OCI-M2 (cell line): ENCODE measurements around the gene CNTNAP2.
A peak's percentile ranks its signal among the peaks of the same experiment; 100 is the strongest.

Experiments
- DNase-seq: peaks from one replicate; lab custom pipeline; 2025; ENCODE audit not compliant: unreplicated experiment; lab: John Stamatoyannopoulos, UW

CNTNAP2 gene

GRCh38 chr7:146285418-146285817 is 168.8 kb downstream of the CNTNAP2 start:
- DNase-seq: no peak

- no peak for DNase-seq
Measured at GRCh38 chr7:146290746-146291145, 174.1 kb downstream of the CNTNAP2 start.

DNA sequence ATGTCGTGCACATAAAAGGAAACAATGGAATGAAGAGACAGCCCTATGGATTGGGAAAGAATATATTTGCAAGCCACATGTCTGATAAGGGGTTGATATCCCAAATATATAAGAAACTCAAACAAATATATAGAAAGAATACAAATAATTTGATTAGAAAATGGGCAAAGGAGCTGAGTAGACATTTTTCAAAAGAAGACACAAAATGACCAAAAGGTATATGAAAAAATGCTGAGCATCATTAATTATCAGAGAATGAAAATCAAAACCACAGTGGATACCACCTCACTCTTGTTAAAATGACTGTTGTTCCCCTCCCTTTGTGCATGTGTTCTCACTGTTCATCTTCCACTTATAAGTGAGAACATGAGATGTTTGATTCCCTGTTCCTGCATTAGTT is 175.3 kb downstream of the CNTNAP2 start:
- DNase-seq: no peak

DNA sequence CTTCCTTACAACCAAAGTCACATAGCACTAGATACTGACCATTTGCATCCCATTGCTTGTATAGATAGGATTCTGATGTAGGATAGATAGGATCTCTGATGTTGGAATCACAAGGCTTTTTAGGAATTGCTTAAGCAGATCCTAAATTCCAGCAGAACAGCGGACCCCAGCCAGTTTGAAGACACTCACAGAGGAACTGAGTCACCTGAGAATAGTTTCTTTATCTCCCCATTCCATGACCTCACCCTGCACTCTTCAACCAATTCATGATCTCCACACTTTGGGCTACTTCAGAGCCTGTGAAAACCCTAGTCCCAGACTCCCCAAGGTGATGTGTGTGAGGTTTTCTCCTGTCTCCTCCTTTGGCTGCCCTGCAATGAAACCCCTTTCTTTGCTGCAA is 179.4 kb downstream of the CNTNAP2 start:
- no peak for DNase-seq

DNA sequence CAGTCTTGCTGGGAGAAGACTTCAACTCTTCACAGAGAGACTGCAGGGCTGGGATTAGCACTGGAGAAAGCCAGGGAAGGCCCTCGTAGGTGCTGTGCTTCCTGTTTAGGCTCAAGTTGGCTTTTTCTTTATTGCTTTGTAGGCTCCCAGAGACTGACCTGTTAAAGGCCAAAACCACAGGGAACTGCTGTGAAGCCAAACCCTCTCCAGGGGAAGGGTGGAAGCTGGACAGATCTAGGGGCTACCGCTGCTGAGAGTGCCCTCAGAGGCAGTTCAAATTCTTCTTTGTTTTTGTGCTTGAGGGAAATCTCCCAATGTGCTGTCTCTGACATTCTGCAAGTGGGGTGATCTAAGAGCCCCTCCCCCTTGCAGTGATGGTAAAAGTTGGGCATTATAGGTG is 198.4 kb downstream of the CNTNAP2 start:
- DNase-seq: no peak

DNA sequence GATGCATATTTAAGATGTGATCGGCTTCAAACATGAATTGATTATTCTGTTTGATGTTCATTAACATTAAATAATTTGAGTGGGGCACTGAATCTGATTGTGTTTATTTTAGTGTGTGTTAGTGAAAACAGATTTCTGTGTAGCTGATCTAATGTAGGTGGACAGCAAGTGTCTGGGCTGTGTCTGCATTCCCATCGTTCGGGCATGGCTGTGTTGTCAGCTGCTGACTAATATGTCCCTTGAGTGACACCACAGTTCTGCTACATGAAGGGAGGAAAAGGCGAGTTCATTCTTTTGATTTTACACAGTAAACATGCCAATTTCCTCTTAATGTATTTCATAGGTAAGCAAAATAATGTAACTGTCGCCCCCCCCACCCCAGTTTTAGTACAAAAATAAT is 203.0 kb downstream of the CNTNAP2 start:
- DNase-seq: no peak

- no peak for DNase-seq
Measured at GRCh38 chr7:146321301-146321700, 204.7 kb downstream of the CNTNAP2 start.

DNA sequence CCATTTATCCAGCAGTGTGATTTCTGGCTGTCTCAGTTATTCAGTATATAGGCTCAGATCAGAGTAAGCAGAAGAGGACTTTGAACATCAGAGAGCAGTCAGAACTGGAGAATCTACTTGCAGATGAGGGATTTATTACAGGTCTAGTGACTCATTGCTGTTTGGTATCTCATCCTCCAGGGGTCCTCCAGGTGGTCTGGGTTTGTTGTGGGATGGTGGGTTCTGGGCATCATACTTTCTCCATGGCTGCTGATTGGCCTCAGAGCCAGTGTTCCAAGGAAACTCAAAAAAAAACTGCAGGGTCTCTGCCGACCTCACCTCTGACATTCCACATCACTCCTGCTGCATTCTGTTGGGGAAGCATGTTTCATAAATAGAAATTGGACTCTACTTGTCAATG is 214.8 kb downstream of the CNTNAP2 start:
- DNase-seq: no peak

- DNase-seq: peak; percentile 87
Measured at GRCh38 chr7:146345251-146345650, 228.7 kb downstream of the CNTNAP2 start.

DNA sequence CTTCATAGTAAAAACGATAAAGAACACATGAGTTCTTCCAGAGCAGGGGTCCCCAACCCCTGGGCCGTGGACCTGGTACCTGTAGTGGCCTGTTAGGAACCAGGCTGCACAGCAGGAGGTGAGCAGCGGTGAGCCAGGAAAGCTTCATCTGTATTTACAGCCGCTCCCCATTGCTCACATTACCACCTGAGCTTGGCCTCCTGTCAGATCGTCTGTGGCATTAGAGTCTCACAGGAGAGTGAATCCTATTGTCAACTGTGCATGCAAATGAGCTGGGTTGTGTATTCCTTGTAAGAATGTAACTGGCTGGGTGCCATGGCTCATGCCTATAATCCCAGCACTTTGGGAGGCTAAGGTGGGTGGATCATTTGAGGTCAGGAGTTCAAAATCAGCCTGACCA is 229.5 kb downstream of the CNTNAP2 start:
- no peak for DNase-seq

DNA sequence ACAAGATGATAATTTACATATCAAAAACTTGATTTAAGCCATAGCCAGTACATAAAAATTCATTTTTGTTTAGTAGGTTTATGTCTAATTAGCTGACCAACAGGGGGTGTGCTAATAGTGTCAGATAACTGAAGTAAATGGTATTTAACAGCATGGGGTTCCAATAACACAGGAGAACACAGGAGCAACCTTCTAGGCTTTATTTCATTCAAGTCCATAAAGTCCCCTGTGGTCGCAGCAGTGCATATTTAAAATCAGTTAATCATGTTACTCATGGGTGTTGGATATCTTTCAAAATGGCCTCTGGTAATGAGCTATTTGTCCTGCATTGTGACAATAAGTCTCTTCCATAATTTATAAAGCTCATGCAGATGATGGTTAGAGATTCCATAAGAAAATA is 238.6 kb downstream of the CNTNAP2 start:
- DNase-seq: no peak

DNA sequence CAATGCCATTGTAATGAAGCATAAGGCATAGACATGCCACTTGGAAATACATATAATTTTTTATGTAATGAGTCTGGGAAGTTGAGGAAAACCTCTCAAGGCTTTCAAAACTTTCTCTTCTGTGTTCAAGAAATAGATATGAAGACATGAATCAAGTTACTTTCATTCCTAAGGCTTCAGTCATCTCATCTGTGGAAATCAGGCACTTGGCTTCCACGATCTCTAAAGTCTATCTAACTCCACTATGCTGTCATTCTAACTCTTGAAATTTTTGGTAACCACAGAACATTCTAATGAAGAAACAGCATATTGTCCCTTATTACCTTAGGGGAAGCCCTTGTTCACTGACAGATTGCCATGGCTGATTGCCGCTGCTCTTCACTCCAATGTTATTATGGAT is 242.6 kb downstream of the CNTNAP2 start:
- no peak for DNase-seq

- no peak for DNase-seq
Measured at GRCh38 chr7:146366938-146367337, 250.3 kb downstream of the CNTNAP2 start.

DNA sequence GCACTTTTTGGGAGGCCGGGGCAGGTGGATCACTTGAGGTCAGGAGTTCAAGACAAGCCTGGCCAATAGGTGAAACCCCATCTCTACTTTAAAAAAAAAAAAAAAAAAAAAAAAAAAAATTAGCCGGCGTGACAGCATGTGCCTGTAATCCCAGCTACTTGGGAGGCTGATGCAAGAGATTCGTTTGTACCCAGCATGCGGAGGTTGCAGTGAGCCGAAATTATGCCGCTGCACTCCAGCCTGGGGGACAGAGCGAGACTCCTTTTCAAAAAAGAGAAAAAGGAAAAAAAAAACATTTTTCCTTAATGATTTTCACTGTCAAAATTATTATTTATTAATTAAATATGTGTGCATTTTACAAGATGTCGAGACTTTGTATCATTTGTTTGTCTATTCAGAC is 253.6 kb downstream of the CNTNAP2 start:
- DNase-seq: no peak

DNA sequence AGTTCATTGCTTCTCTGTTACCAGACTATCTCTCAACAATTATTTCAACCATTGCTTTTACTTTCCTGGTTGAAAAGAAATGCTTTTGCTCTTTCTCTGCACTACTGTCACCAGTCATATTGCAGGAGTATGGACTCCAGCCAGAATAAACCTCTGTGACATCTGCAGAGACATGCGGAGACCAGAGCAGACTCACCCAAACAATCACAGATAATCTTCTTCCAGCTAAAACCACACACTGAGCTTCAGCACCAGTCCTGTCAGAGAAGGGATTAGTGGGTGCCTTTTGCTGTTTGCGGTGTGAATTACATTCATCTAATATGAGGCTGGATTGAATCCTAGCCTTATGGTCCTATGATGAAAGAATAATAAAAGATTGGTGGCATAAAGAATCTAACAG is 258.6 kb downstream of the CNTNAP2 start:
- DNase-seq: no peak

DNA sequence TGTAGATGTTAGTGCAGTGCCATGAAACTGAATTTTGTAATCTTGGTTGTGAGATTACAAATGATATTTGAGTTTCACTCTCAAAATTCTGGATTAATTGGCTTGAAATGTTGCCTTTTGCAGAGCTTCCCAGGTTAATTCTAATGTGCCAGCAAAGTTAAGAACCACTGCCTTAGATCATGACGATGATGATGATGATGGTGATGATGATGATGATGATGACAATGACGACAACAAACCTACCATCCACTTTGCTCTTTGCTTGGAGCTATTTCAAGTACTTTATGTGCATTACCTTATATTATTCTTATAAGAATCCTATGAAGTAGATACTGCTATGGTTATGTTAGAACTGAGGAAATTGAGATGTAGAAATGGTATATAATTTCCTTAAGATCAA is 261.6 kb downstream of the CNTNAP2 start:
- no peak for DNase-seq

GRCh38 chr7:146387140-146387539 is 270.5 kb downstream of the CNTNAP2 start:
- DNase-seq: no peak

DNA sequence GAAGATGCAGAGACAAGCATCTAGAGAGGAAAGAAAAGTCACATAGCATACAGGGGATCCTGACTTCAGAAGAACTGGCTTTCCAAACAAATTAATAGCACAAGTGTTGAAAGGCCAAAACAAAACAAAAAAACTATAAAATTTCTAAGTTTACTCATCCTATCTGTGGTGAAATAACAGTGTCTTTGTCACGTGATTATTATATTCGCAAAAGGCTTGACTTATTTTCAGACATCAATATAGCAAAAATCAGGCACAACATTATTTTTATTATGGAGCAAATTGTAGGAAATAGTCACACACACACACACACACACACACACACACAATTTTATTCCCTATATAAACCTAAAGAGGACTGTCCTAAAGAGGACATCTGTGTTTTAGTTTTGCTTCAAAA is 272.3 kb downstream of the CNTNAP2 start:
- no peak for DNase-seq

DNA sequence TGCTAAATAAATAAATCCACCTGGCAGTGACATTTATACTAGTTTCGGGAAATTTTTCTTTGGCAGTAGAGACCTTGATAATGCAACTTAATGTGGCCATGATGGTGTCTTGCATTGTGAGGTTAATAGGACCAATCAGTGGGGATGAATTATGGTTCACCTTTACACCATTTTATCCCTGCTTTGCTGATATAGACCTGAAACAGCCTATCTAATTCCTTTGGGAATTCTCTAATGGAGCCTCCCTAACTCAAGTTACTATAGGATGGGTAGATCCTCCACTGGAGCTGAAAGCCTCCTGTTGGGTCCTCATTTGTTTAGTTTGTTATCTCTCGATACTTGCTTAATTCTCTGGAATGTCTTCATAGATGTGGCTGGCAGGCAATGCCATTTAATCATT is 276.7 kb downstream of the CNTNAP2 start:
- DNase-seq: no peak

DNA sequence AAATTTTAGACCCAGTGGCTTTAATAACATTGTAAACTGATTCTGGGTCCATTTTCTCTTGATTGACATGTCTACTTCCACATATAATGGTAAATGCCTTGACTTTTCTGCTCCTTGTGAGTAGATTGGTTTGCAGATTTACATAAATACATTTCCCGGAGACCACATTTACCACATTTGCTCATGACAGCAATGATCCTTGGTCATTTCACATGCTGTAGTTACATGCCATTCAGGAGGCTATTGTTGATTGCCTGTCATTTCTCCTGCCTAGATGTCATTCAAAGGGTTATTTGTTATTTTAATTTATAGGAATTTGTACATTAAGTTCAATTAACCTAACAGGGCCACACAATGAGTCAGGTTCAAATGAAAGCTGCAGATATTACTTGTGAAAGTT is 280.5 kb downstream of the CNTNAP2 start:
- no peak for DNase-seq

DNA sequence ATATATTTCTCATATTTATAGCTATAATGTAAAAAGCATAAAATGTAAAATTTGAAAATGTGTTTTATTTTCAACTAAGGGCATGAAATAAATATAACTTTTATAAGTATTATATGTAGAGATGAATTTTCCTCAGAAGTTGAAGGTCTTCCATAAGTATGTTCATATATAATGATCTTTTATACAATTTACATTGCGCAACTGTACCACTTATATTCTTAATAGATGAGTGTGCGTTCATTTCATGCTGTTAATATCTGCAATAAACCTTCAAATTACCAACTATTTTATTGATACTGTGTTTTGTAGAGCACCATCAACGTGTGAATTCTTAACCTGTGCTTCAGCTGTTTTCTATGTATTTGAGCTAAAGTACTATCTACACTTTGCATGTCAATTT is 285.3 kb downstream of the CNTNAP2 start:
- no peak for DNase-seq

- DNase-seq: no peak
Measured at GRCh38 chr7:146405737-146406136, 289.1 kb downstream of the CNTNAP2 start.

- DNase-seq: no peak
Measured at GRCh38 chr7:146411975-146412374, 295.4 kb downstream of the CNTNAP2 start.

DNA sequence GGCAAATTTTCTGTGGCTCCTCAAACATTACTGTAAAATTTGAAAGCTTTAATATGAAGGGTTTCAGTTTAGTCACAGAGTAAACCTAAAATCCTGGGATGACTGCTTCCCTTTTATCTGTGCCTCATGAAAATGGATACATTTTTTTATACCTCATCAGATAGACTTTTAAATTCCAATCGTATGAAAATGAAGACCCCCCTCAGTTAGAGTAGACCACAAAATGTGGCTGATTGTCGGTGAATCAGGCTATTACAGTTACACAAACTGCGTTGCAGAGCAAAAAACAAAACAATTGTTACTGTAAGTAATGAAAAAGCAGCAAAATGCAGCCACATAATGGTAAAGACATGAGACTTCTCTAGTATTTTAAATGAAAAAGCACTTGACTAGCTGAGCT is 296.2 kb downstream of the CNTNAP2 start:
- DNase-seq: no peak
